Smooth muscle cell of the brain vasculature (primary cell): Measurements from ENCODE around the gene KRTAP21-1.
"Not testable (repeated sequence)": the region's sequence is repeated elsewhere in the genome, so short reads cannot be mapped to it uniquely, and the experiment has no call there.

Source experiments
- DNase-seq: peaks from one replicate; pipeline ENCODE4 v3.0.0-alpha.2; 2012; ENCODE audit warnings: low read depth, low spot score

KRTAP21-1 gene

GRCh38 chr21:30755328-30755727 is at the start of gene KRTAP21-1:
TSS of gene KRTAP21-1 (minus strand) at chr21:30755428. CDS start at chr21:30755378, 50 bp downstream.
- DNase-seq: not testable (repeated sequence)

GRCh38 chr21:30800605-30801004 is 45.4 kb upstream of the KRTAP21-1 start:
- no peak for DNase-seq

GRCh38 chr21:30793581-30794314 is 38.5 kb upstream of the KRTAP21-1 start:
- DNase-seq: no peak

- DNase-seq: no peak
Measured at GRCh38 chr21:30779249-30779648, 24.0 kb upstream of the KRTAP21-1 start.

- DNase-seq: no peak
Measured at GRCh38 chr21:30769724-30770431, 14.7 kb upstream of the KRTAP21-1 start.

- no peak for DNase-seq
Measured at GRCh38 chr21:30760776-30761175, 5.5 kb upstream of the KRTAP21-1 start.

- DNase-seq: no peak
Measured at GRCh38 chr21:30758306-30758705, 3.1 kb upstream of the KRTAP21-1 start.

- DNase-seq: no peak
Measured at GRCh38 chr21:30747159-30747558, 8.1 kb downstream of the KRTAP21-1 start, which contains the start of gene KRTAP21-2. TSS of gene KRTAP21-2 (minus strand) at chr21:30747259. CDS start at chr21:30747202, 57 bp downstream.

- DNase-seq: no peak
Measured at GRCh38 chr21:30740462-30740861, 14.8 kb downstream of the KRTAP21-1 start.

GRCh38 chr21:30733026-30733425 is 22.2 kb downstream of the KRTAP21-1 start:
- no peak for DNase-seq

- no peak for DNase-seq
Measured at GRCh38 chr21:30726726-30727125, 28.5 kb downstream of the KRTAP21-1 start.

- DNase-seq: no peak
Measured at GRCh38 chr21:30719401-30719800, 35.8 kb downstream of the KRTAP21-1 start.

GRCh38 chr21:30718239-30718909 is 36.9 kb downstream of the KRTAP21-1 start, which contains the start of gene KRTAP21-3:
TSS of gene KRTAP21-3 (minus strand) at chr21:30718777. CDS start at chr21:30718759, 18 bp downstream.
- no peak for DNase-seq

GRCh38 chr21:30717105-30717504 is 38.1 kb downstream of the KRTAP21-1 start:
- no peak for DNase-seq

GRCh38 chr21:30714946-30715345 is 40.3 kb downstream of the KRTAP21-1 start:
- no peak for DNase-seq

- DNase-seq: no peak
Measured at GRCh38 chr21:30714456-30714855, 40.8 kb downstream of the KRTAP21-1 start.

- no peak for DNase-seq
Measured at GRCh38 chr21:30713766-30714165, 41.5 kb downstream of the KRTAP21-1 start.

GRCh38 chr21:30710499-30710898 is 44.7 kb downstream of the KRTAP21-1 start:
- no peak for DNase-seq

- DNase-seq: no peak
Measured at GRCh38 chr21:30707409-30707808, 47.8 kb downstream of the KRTAP21-1 start.
